IPS DF 19.7 (cell line): ENCODE data around the gene MYDGF.
A peak's percentile ranks its signal among the peaks of the same experiment; 100 is the strongest.
"Not testable (repeated sequence)": the region's sequence is repeated elsewhere in the genome, so short reads cannot be mapped to it uniquely, and the experiment has no call there.

Experiments used
- DNase-seq: peaks from one replicate; pipeline ENCODE4 v3.0.0-alpha.2; 2013; ENCODE audit warnings: low read depth, low spot score

MYDGF gene

GRCh38 chr19:4699826-4700692 lies 29.9 kb upstream of the MYDGF start:
- no peak for DNase-seq

DNA sequence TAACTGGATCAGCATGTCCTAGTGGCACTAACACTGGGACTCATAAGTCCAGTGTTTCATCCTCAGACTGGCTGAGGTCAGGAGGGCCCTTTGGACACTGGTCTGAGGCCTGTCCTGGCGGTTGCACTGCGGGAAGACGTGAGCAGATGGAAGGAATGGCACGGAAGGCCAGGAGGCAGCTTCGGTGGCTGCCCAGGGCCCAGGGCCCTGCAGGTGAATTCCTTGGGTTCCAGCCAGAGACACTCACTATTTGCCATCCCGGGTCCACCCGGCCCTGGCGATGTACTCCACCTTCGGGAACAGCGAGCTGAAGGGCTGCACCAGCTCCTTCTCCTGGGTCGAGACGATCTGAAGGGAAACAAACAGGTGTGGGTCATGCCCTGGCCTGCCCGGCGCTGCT lies 27.2 kb upstream of the MYDGF start:
- DNase-seq, result no peak

DNA sequence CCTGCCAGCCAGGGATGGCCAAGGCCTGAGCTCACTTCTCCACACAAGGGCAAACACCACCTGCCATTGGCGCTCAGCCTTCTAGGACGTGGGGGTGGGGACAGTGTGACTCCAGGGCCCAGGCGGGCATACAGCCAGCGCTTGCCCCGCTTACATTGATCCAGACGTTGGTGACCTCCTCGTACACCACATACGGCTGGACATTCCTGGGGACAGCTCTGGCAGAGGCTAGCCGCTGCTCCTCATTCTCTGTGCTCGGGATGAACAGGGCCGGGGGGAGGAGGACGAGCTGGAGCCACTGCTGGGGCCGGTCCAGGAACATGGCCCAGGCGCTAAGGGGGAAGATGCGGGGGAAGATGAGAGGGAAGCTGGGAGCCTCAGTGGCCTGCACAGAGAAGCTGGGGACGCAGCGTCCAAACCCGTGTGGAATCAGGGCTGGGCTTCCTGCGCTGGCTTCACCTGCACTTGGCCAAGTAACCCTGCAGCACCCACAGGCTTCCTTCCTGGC lies 25.1 kb upstream of the MYDGF start:
- no peak for DNase-seq

GRCh38 chr19:4694211-4694987 lies 24.3 kb upstream of the MYDGF start:
- DNase-seq, result no peak

GRCh38 chr19:4693471-4694121 lies 23.5 kb upstream of the MYDGF start:
- DNase-seq, result no peak

DNA sequence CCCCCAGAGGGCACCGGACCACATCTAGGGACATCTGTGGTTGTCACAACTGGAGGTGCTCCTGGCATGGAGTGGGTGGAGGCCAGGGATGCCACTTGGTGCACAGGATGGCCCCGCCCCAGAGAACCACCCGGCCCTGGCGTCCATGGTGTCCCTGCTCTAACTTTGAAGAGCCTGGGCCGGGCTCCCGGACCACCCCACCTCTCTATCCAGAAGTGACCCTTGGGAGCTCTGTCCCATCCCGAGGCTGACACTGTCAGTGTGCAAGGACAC lies 22.9 kb upstream of the MYDGF start:
- DNase-seq, result no peak

DNA sequence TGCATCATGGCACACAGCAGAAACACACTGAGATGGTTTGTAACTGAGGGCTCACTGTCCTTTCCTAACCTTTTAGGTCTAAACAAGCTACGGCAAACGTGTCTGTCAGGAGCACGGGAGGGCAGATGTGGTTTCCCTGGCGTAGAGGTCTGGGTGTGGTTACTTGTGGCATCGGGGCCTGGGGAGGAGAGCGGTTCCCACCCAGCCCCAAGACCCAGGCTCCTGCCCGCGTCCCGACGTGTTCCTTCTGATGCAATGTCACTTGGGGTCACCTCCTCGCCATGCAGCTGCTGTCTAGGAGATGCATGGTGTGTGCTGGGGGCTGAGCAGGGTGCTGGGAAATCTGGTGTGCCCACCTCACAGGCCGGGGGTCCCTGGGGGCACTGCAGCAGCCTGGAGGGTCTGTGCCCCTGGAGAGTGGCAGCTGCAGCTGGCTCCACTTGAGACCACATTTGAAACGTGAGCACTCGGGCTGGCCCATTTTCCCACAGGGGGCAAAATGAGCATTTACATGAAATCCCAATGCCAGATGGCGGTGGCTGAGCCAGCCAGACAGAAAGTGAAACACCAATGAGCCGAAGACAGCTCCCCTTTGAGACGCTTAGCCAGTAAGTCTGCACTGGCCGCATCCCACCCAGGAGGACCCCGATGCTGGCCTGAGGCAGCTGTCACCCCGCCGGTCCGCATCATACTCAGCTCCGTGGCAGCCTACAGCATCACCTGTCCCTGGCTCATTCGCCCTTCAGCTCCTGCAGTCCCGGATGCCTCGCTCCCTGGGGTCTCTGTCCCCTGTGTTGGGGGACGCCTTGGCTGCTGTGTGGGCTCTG lies 22.3 kb upstream of the MYDGF start:
- no peak for DNase-seq

GRCh38 chr19:4691373-4691772 lies 21.2 kb upstream of the MYDGF start:
- DNase-seq, result no peak

GRCh38 chr19:4690361-4690760 lies 20.2 kb upstream of the MYDGF start:
- DNase-seq, result no peak

- no peak for DNase-seq
Measured at GRCh38 chr19:4689403-4689802, 19.3 kb upstream of the MYDGF start.

GRCh38 chr19:4688587-4688986 lies 18.4 kb upstream of the MYDGF start:
- no peak for DNase-seq

- no peak for DNase-seq
Measured at GRCh38 chr19:4687396-4687795, 17.3 kb upstream of the MYDGF start.

- DNase-seq, result no peak
Measured at GRCh38 chr19:4686700-4687099, 16.6 kb upstream of the MYDGF start.

DNA sequence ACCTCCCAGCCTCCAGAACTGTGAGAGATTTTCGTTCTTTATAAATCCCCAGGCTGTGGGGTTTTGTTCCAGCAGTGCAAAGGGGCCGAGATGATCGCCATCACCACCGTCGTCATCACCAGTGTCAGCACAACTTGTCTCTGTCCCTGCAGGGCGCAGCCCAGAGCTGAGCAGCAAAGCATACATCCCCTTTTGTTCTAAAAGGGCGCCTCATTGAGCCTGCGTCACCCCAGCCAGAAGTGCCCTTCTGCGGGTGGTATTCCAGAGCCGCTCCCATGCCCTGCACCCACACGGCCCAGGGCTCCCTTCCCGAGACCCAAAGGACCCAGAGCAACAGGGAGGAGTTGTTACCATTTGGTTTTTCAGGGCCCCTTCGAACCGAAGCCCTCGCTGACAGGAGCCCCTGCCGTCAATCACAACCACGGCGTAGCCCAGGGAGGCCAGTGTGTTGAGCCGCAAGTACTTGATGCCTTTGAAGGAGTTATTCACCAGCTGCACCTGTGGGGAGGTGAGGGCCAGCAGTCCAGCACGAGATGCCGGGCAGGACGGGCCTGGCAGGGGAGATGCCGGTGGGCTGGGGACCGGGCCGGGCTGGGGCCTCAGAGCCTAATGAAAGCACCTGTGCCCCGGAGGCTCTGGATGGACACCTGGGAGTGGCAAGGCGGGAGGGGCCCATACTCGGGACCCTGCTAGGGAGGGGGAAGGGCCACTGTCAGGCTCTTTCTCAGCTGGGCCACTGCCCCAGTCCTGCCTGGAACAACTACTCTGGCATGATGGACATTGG lies 14.4 kb upstream of the MYDGF start:
- DNase-seq, result no peak

- DNase-seq, result no peak
Measured at GRCh38 chr19:4682417-4683200, 12.5 kb upstream of the MYDGF start.

- not testable (repeated sequence) for DNase-seq
Measured at GRCh38 chr19:4680021-4680420, 9.9 kb upstream of the MYDGF start.

DNA sequence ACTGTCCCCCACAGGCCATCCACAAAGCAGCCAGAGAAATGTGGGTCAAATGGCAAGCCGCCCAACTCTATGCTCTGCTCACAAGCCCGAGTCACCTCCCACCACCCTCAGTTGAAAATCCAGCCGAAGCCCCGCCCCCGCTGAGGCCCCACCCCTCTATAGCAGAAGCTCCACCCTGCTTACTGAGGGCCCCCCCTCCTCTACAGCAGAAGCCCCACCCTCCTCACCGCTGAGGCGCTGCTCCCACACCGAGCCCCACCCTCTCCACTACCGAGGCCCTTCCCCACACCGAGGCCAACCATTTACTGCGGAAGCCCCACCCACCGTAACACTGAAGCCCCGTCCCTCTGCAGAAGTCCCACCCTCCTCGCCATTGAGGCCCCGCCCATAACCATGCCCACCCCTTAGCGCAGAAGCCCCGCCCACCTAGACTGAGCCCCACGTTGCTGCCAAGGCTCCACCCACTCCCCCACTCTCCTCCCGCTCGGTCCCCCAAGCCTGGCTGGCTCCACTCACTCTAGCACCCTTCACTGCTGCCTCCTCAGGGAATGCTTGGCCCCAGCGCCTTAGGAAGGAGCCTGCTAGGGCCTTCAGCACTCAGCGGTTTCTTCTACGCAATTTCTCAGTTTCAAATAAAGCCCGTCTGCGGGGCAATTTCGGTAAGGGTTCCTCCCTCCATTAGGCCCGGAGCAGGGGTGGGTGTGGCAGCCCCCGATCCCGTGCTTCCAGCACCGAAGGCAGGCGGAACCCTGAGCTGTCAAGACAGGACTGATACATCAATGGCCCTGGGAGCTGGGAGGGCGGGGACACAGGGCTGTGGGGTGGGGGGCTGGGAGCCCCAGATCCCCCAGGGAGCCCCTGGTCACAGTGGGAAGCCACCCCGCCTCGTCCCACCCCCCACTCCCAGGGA lies 9.0 kb upstream of the MYDGF start:
- peak; percentile 81 for DNase-seq

DNA sequence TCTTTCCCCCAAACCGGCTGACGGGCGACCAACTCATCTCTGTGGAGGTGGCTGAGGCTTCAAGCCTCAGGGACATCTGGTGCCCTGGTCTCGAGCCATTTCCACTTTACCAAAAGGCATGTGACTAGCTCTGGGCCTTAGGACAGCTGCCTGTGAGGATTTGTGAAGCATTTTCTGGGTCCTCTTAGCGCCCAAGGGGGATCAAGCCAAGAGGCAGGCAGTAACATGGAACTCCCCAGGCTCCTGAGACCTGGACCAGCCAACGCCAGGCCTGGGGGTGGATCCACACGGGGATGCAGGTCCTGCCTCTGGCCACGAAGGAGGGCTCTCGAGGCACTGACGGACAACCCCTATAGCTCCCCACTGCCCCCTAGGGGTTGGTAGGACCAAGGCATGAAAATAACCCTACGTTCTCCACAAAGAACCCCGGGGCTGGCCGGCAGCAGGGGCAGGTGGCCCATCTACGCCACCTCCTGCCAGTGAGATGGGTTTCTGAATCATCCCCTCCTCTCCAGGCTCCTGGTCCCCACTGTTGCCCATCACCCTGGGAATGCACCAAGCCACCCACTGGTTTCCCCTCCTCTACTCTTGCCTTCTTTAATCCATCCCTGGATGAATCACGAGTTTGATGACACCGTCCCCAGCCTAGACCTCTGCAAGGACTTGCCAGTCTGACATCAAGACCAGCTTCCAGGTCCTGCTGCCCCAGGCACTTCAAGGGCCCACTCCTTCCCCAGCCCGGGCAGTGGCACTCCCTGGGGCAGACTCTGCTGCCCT lies 7.0 kb upstream of the MYDGF start:
- peak; percentile 72 for DNase-seq
